Heart right ventricle (tissue), 16 donors: ENCODE measurements around the gene GJB2. TPM values are rescaled to one million over a fixed set of nuclear protein-coding genes. Genes with fewer than 3 reads are reported as not detected.
A peak's percentile ranks its signal among the peaks of the same experiment; 100 is the strongest.

Source experiments
- ATAC-seq, 8 donors: fragments of 200-7000 bp; cut with Tn5 transposase; one replicate each; pipeline ENCODE4 v1.9.1; 2020; ENCODE audit warnings: mild to moderate bottlenecking in 8 of 8, moderate library complexity in 8 of 8, moderate number of reproducible peaks in 1 of 8
- DNase-seq, 2 donors: peaks; one replicate each; pipeline ENCODE4 v3.0.0-alpha.2; 2020
- H3K27ac ChIP-seq, 10 donors: fragments of 200-600 bp; sonication (generic) in 2 of 10; one replicate each; pipeline versions ENCODE4 v1.5.0 to v1.8.0; 2020 to 2022; ENCODE audit warnings: mild to moderate bottlenecking in 3 of 10
- H3K27me3 ChIP-seq, 7 donors: fragments of 200-600 bp; one replicate each; pipeline ENCODE4 v1.8.0; 2021 to 2022; ENCODE audit warnings: mild to moderate bottlenecking in 2 of 7
- H3K36me3 ChIP-seq, 9 donors: fragments of 200-600 bp; sonication (generic) in 1 of 9; one replicate each; pipeline versions ENCODE4 v1.5.0 to v1.8.0; 2020 to 2022; ENCODE audit warnings: mild to moderate bottlenecking in 2 of 9
- H3K4me1 ChIP-seq, 9 donors: fragments of 200-600 bp; sonication (generic) in 1 of 9; one replicate each; pipeline versions ENCODE4 v1.5.0 to v1.8.0; 2020 to 2022; ENCODE audit warnings: mild to moderate bottlenecking in 4 of 9
- H3K4me3 ChIP-seq, 10 donors: fragments of 200-600 bp; sonication (generic) in 2 of 10; one replicate each; pipeline versions ENCODE4 v1.5.0 to v1.8.0; 2020 to 2022; ENCODE audit warnings: mild to moderate bottlenecking in 7 of 10, moderate library complexity in 2 of 10
- H3K9me3 ChIP-seq, 11 donors: fragments of 200-600 bp in 10 of 11; sonication (generic) in 2 of 11; one replicate each; pipeline versions ENCODE4 v1.5.0 to v1.8.0; 2013 to 2022; ENCODE audit warnings: mild to moderate bottlenecking in 2 of 11, control low read depth in 1 of 11, moderate library complexity in 1 of 11
- CTCF ChIP-seq, 9 donors: fragments of 200-600 bp; sonication (generic) in 2 of 9; IDR thresholded peaks; one replicate each; pipeline versions ENCODE4 v1.5.0 to v1.8.0; 2021 to 2022; ENCODE audit warnings: antibody characterized with exemption in 9 of 9, mild to moderate bottlenecking in 5 of 9, moderate library complexity in 1 of 9
- WGBS, 2 donors: extraction: QIAGEN DNeasy Blood & Tissue Kit; methylation state at CpG; one replicate each; pipeline ENCODE4 v1.1.7; 2013; ENCODE audit warnings: inconsistent platforms in 1 of 2; 5-methylcytosine and 5-hydroxymethylcytosine counted together
- intact Hi-C, 10 donors: fragments of 100-400 bp; cut with DNase I; formaldehyde crosslinking; loops; one replicate each; pipeline versions ENCODE4 v1.11.1 to v1.14.2; 2022
- polyA plus RNA-seq, 2 donors: library from polyadenylated mRNA; stranded (reverse); fragments of 200-250 nt; gene quantifications; one replicate each; pipeline ENCODE4 v1.2.3, GENCODE V29; 2013
- total RNA-seq, 10 donors: library from RNA; stranded (reverse); fragmentation: NEBNext Ultra II Directional in 3 of 10; extraction: Animal tissue kit (Norgen Biotek cat#: 25700) in 3 of 10; gene quantifications; one replicate each; pipeline versions ENCODE4 v1.2.1 to v1.2.4, GENCODE V29; 2021 to 2023
- donor health status: Arrhythmogenic right ventricular cardiomyopathy.
- donor health status: ischemic (EF 13 %, LVEDD 7.1; RV severe dilation, severe dysfunction).
- donor health status: healthy with polysubstance abuse.
- donor health status: DM: no; HTN: yes; CAD: no.
- donor health status: DM: no; HTN: no; CAD: no.
- donor health status: ischemic (EF 25% LVEDD 6.9; RV normal size, moderate dysfunction).
- donor health status: ischemic (EF 25% LVEDD 5.7; RV mildly dilated, moderate dysfunction).
- donor health status: healthy.
- donor health status: DM: yes; HTN: yes; CAD: no.
- donor health status: Ischemic cardiomyopathy.
- donor health status: ischemic (EF 35%, LVEDD 5.7; RV mildly dilated, moderate dysfunction).
- donor health status: nonischemic (EF 11% LVEDD 7.7; RV severe dilation, severe dysfunction).
- donor health status: DM: yes; HTN: yes; CAD: no.
- donor health status: PGD.
- donor health status: ischemic (EF 29% LVEDD 5.4; RV normal size, mild dysfunction).
- donor health status: nonischemic (EF 23%, LVEDD 6.1; RV moderate dilation, normal function).

Gene GJB2
- total and polyA plus RNA-seq, 12 donors = 0.09 to 0.90 (median 0.28) TPM; not detected in 1

DNA sequence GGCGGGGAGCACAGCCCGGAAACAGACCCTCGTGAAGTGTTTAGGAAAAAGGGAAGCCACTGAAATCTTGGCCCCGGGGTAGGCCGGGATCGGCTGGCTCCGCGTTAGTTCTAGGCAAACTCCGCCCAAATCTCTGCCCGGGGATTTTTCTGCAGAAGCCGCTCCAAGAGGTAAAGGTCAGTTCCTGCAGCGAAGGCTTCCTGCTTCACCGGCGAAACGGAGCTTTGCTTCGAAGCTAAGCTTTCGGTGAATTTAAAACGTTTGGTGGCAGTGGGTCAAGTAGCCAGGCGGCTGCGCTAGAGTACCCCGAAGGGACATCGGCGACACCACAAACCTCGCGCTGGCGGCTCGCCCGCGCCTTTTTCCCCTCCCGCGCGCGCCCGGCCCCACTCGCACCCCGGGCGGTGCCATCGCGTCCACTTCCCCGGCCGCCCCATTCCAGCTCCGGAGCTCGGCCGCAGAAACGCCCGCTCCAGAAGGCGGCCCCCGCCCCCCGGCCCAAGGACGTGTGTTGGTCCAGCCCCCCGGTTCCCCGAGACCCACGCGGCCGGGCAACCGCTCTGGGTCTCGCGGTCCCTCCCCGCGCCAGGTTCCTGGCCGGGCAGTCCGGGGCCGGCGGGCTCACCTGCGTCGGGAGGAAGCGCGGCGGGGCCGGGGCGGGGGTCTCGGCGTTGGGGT is 441 bp downstream of the GJB2 start:
- Histone ChIP-seq H3K9me3 (no peaks in the 10 kb centered on the region), H3K4me3 (peak overlapping the region; percentile 31 to 72 (median 62)), H3K27me3 (peaks cover 17 to 73% (median 57%) of the 10 kb centered on the region in 7 donors), H3K4me1 (peaks cover 3 to 39% (median 23%) of the 10 kb centered on the region in 9 donors), H3K36me3 (no peaks in the 10 kb centered on the region), H3K27ac (no peak overlapping the region)
- intact Hi-C loops = loop anchor here in 3 of 10 donors (10.0 kb wide), 2 partner anchors 303 to 733 kb away; no protein-coding TSS in a partner anchor
- WGBS, 2 donors = 1 to 2% methylated on average over 64 to 73 of the region's 73 CpGs
- peak in 5 of 8 donors; percentile 22 to 46 (median 41) for ATAC-seq
- DNase-seq = peak in 1 of 2 donors; percentile 23
- TF ChIP-seq CTCF (IDR thresholded peaks at IDR 0.05) = no peak

- WGBS, 2 donors = 41 to 54% methylated on average over 24 of the region's 24 CpGs
- DNase-seq (no peak), ATAC-seq (peak in 5 of 8 donors; percentile 19 to 40 (median 31))
- H3K9me3 ChIP-seq = no peaks in the 10 kb centered on the region
- H3K36me3 ChIP-seq = no peaks in the 10 kb centered on the region
- H3K4me1 ChIP-seq = peaks cover 3 to 39% (median 23%) of the 10 kb centered on the region in 9 donors
- peaks cover 17 to 72% (median 53%) of the 10 kb centered on the region in 7 donors for H3K27me3 ChIP-seq
- TF ChIP-seq CTCF (IDR thresholded peaks at IDR 0.05) = no peak
- H3K4me3 ChIP-seq = peak overlapping the region; percentile 31 to 72 (median 62)
- intact Hi-C loops = loop anchor here in 3 of 10 donors (10.0 kb wide), 2 partner anchors 303 to 733 kb away; no protein-coding TSS in a partner anchor
- H3K27ac ChIP-seq = no peak overlapping the region
These were observed 1.2 kb downstream of the GJB2 start for GRCh38 chr13:20191311-20192157.

- no peak for TF ChIP-seq CTCF (IDR thresholded peaks at IDR 0.05)
- H3K9me3 ChIP-seq = no peaks in the 10 kb centered on the region
- H3K4me1 ChIP-seq = peaks cover 3 to 39% (median 23%) of the 10 kb centered on the region in 9 donors
- H3K27ac ChIP-seq = no peak overlapping the region
- DNase-seq (no peak), ATAC-seq (no peak)
- intact Hi-C loops = loop anchor here in 3 of 10 donors (10.0 kb wide), 2 partner anchors 304 to 734 kb away; no protein-coding TSS in a partner anchor
- 86 to 89% methylated on average over 16 of the region's 16 CpGs for WGBS, 2 donors
- no peaks in the 10 kb centered on the region for H3K36me3 ChIP-seq
- no peak overlapping the region for H3K4me3 ChIP-seq
- peaks cover 17 to 66% (median 47%) of the 10 kb centered on the region in 7 donors for H3K27me3 ChIP-seq
These were observed 2.0 kb downstream of the GJB2 start for GRCh38 chr13:20190481-20191310.
